Caco-2 (cell line): ENCODE data around the gene TCF12. TPM values are rescaled to one million over a fixed set of nuclear protein-coding genes. Genes with fewer than 3 reads are reported as not detected.
A peak's percentile ranks its signal among the peaks of the same experiment; 100 is the strongest.

Experiments
- BruUV-seq: library from RNA; stranded (reverse); fragments of 400-500 nt; replicated peaks from 2 replicates; lab custom pipeline; 2021; lab: Mats Ljungman, UMichigan
- CTCF ChIA-PET: fragments of 300-600 bp; sonication (Branson Sonifier 250); formaldehyde crosslinking; loops from one replicate; lab custom pipeline; 2022; ENCODE audit warnings: antibody characterized with exemption; lab: Charles Lee
- POLR2A ChIA-PET: fragments of 300-600 bp; sonication (Branson Sonifier 250); formaldehyde crosslinking; loops from one replicate; lab custom pipeline; 2022; ENCODE audit warnings: antibody characterized with exemption; lab: Charles Lee
- DNase-seq, 2 experiments: peaks; one replicate each; pipeline versions ENCODE4 v3.0.0 to v3.0.0-alpha.2; 2020 to 2022
- H3K27me3 ChIP-seq: replicated peaks from 2 replicates; pipeline ENCODE4 v1.6.0; 2011; ENCODE audit warnings: low read length; ENCODE audit not compliant: control insufficient read depth, insufficient read depth
- H3K36me3 ChIP-seq: 2 replicates; pipeline ENCODE4 v1.5.1; 2011; ENCODE audit warnings: low read length; ENCODE audit not compliant: control insufficient read depth, insufficient read depth
- H3K4me1 ChIP-seq: fragments of 250-450 bp; sonication (Bioruptor Pico); 2 replicates; pipeline ENCODE4 v1.5.1; 2020; ENCODE audit warnings: mild to moderate bottlenecking
- H3K4me3 ChIP-seq: 2 replicates; pipeline ENCODE4 v1.5.1; 2011; ENCODE audit warnings: low read depth, mild to moderate bottlenecking, control low read depth, low read length
- H3K9me3 ChIP-seq: fragments of 250-450 bp; sonication (Bioruptor Pico); 2 replicates; pipeline ENCODE4 v1.5.1; 2020; ENCODE audit warnings: mild to moderate bottlenecking, moderate library complexity
- H3K27ac Mint-ChIP-seq: one replicate; pipeline ENCODE4 v1.8.0; 2022; ENCODE audit warnings: mixed read lengths; ENCODE audit not compliant: unreplicated experiment
- H3K27me3 Mint-ChIP-seq: one replicate; pipeline ENCODE4 v1.8.0; 2022; ENCODE audit warnings: mixed read lengths; ENCODE audit not compliant: insufficient read depth, unreplicated experiment
- H3K36me3 Mint-ChIP-seq: one replicate; pipeline ENCODE4 v1.8.0; 2022; ENCODE audit warnings: mild to moderate bottlenecking, mixed read lengths; ENCODE audit not compliant: insufficient read depth, unreplicated experiment
- H3K4me1 Mint-ChIP-seq: one replicate; pipeline ENCODE4 v1.8.0; 2022; ENCODE audit warnings: low read depth, mixed read lengths; ENCODE audit not compliant: unreplicated experiment
- H3K4me3 Mint-ChIP-seq: one replicate; pipeline ENCODE4 v1.8.0; 2022; ENCODE audit warnings: mild to moderate bottlenecking, moderate library complexity, mixed read lengths; ENCODE audit not compliant: unreplicated experiment
- H3K9me3 Mint-ChIP-seq: one replicate; pipeline ENCODE4 v1.8.0; 2022; ENCODE audit warnings: mixed read lengths; ENCODE audit not compliant: unreplicated experiment
- intact Hi-C: fragments of 100-400 bp; cut with micrococcal nuclease; formaldehyde crosslinking; loops from one replicate; pipeline ENCODE4 v1.10.0; 2022; ENCODE audit not compliant: unreplicated experiment
- total RNA-seq: library from RNA; stranded (reverse); gene quantifications from 2 replicates; pipeline ENCODE4 v1.2.3, GENCODE V29; 2022
- TF ChIP-seq, protein P1 (sequence below), 2 experiments: fragments of 200-600 bp in 1 of 2; IDR thresholded peaks; 1 replicate in 1 of 2; 2 replicates in 1 of 2; pipeline versions ENCODE4 v1.5.1 to v1.8.0; 2011 to 2022; ENCODE audit warnings: antibody characterized with exemption in 1 of 2, control low read depth in 1 of 2, inconsistent platforms in 1 of 2, low read depth in 1 of 2, low read length in 1 of 2, mild to moderate bottlenecking in 1 of 2, moderate library complexity in 1 of 2; ENCODE audit not compliant: insufficient read depth in 1 of 2, severe bottlenecking in 1 of 2, unreplicated experiment in 1 of 2

TCF12 gene
- total RNA-seq, 1 experiment from 2014 or later = 64.4 TPM

GRCh38 chr15:57319919-57320560, 401.6 kb downstream of the TCF12 start:
- Mint-ChIP-seq H3K27me3 (no peaks in the 10 kb centered on the region), H3K4me1 (no peaks in the 10 kb centered on the region), H3K9me3 (no peaks in the 10 kb centered on the region), H3K27ac (peak overlapping the region; percentile 53), H3K36me3 (no peaks in the 10 kb centered on the region), H3K4me3 (no peak overlapping the region)
- Histone ChIP-seq H3K4me1 (peaks cover 18% of the 10 kb centered on the region), H3K27me3 (no peaks in the 10 kb centered on the region), H3K4me3 (no peak overlapping the region), H3K9me3 (no peaks in the 10 kb centered on the region), H3K36me3 (no peaks in the 10 kb centered on the region)
- POLR2A ChIA-PET = no interaction called here
- BruUV-seq = no TSS peak
- TF ChIP-seq, protein P1, sequence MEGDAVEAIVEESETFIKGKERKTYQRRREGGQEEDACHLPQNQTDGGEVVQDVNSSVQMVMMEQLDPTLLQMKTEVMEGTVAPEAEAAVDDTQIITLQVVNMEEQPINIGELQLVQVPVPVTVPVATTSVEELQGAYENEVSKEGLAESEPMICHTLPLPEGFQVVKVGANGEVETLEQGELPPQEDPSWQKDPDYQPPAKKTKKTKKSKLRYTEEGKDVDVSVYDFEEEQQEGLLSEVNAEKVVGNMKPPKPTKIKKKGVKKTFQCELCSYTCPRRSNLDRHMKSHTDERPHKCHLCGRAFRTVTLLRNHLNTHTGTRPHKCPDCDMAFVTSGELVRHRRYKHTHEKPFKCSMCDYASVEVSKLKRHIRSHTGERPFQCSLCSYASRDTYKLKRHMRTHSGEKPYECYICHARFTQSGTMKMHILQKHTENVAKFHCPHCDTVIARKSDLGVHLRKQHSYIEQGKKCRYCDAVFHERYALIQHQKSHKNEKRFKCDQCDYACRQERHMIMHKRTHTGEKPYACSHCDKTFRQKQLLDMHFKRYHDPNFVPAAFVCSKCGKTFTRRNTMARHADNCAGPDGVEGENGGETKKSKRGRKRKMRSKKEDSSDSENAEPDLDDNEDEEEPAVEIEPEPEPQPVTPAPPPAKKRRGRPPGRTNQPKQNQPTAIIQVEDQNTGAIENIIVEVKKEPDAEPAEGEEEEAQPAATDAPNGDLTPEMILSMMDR (IDR thresholded peaks at IDR 0.05; ENCODE audit: insufficient read depth in 1 of 2, low read depth in 1 of 2, low read length in 1 of 2, severe bottlenecking in 1 of 2, unreplicated experiment in 1 of 2) = no peak
- intact Hi-C loops = no loop called here
- DNase-seq = no peak
- CTCF ChIA-PET = no interaction called here

DNA sequence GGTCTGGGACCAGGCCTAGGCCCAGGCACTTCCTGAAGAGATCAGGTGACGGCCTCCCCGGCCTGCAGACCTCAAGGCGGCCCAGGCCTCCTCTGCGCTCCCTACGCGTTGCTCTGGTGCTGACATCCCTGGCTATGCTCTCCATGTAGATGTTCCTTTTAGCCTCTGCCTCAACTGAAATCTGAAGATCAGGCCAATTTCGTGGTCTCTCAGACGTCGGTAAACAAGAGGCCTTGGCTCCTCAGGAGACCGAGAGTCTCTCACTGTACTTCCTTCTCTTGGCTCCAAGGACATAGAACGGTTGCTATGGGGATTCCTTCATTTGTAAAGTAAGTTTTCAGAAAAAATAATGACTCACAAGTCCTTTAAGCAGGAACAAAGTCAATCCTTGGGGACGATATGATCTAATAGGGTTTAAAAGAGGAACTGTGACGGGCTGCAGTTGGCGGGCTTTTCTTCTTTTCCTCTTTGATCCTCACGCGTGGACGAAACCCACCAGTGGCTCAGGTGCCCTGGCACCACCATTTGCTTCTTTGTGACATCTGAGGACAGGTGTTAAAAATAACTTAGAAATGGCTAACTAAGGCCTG, 402.3 kb downstream of the TCF12 start:
- Mint-ChIP-seq H3K27ac (peak overlapping the region; percentile 53), H3K9me3 (no peaks in the 10 kb centered on the region), H3K27me3 (no peaks in the 10 kb centered on the region), H3K4me3 (no peak overlapping the region), H3K36me3 (no peaks in the 10 kb centered on the region), H3K4me1 (no peaks in the 10 kb centered on the region)
- no peaks in the 10 kb centered on the region for H3K9me3 ChIP-seq
- TF ChIP-seq, protein P1 (IDR thresholded peaks at IDR 0.05; ENCODE audit: insufficient read depth in 1 of 2, low read depth in 1 of 2, low read length in 1 of 2, severe bottlenecking in 1 of 2, unreplicated experiment in 1 of 2) = no peak
- CTCF ChIA-PET = no interaction called here
- no peaks in the 10 kb centered on the region for H3K27me3 ChIP-seq
- peaks cover 18% of the 10 kb centered on the region for H3K4me1 ChIP-seq
- POLR2A ChIA-PET = no interaction called here
- no peaks in the 10 kb centered on the region for H3K36me3 ChIP-seq
- H3K4me3 ChIP-seq = no peak overlapping the region
- intact Hi-C loops = no loop called here
- BruUV-seq = no TSS peak
- DNase-seq = no peak

DNA sequence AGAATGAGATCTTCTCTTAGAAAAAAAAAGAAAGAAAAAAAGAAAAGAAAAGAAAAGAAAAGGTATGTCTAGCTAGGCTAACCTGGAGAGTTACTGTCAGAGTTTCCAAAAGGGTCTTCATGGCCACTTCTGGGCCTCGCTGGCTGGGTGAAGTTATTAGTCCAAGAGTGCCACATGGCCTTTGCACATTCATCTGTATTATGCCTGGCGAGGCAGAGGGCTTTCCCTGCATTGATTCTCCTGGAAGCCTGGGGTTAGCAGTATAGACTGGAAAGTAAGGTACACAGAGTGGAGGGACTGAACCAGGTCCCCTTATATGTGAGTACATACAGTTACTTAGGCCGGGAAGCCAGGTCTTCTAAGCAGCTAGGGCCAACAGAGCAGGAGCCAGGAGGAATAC, 403.0 kb downstream of the TCF12 start:
- H3K4me1 Mint-ChIP-seq = no peaks in the 10 kb centered on the region
- CTCF ChIA-PET = interaction anchor here (1.1 kb wide), 1 partner anchor 20 kb away, joined by 3 read pairs; no protein-coding TSS in a partner anchor
- Histone ChIP-seq H3K27me3 (no peaks in the 10 kb centered on the region), H3K4me1 (peaks cover 18% of the 10 kb centered on the region), H3K9me3 (no peaks in the 10 kb centered on the region), H3K36me3 (no peaks in the 10 kb centered on the region), H3K4me3 (no peak overlapping the region)
- H3K9me3 Mint-ChIP-seq = no peaks in the 10 kb centered on the region
- TF ChIP-seq, protein P1 (IDR thresholded peaks at IDR 0.05; ENCODE audit: insufficient read depth in 1 of 2, low read depth in 1 of 2, low read length in 1 of 2, severe bottlenecking in 1 of 2, unreplicated experiment in 1 of 2) = no peak
- no TSS peak for BruUV-seq
- H3K27me3 Mint-ChIP-seq = no peaks in the 10 kb centered on the region
- H3K4me3 Mint-ChIP-seq = no peak overlapping the region
- no peak for DNase-seq
- intact Hi-C loops = no loop called here
- no peak overlapping the region for H3K27ac Mint-ChIP-seq
- POLR2A ChIA-PET = no interaction called here
- no peaks in the 10 kb centered on the region for H3K36me3 Mint-ChIP-seq
